ENCODE measurements around the gene ATP11A.

Gene ATP11A

DNA sequence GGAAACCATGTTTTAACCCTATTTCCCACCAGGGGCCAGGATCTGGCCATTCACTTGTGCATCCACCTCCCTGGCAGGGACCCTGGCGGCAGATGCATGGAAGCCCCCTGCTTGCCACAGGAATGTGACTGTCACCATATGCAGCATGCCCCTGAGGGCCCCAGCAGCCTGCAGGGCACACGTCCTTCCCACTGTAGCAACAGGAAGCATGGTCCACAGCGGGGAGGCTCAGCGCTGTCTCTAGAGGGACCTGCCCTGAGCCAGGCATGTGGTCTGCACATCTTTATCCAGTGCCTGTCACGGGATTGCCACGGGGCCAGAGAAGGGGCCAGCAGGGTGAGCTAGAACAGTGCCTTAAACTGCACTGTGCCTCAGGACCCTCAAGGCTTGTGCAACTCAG is 244.2 kb downstream of the ATP11A start:
- Histone ChIP-seq H3K9me3 (ENCODE audit: control insufficient read depth, low read length) (no peaks in the 10 kb centered on the region), H3K4me3 (ENCODE audit: insufficient read depth, low read depth, low read length, poor library complexity, severe bottlenecking) (no peak overlapping the region), H3K27me3 (replicated peaks; ENCODE audit: control insufficient read depth, insufficient read depth, low read length, poor library complexity, severe bottlenecking) (peaks cover 2% of the 10 kb centered on the region), H3K36me3 (ENCODE audit: control insufficient read depth, insufficient read depth, low read length) (no peaks in the 10 kb centered on the region), H3K4me1 (ENCODE audit: control insufficient read depth, insufficient read depth, low read length, poor library complexity, severe bottlenecking) (no peaks in the 10 kb centered on the region), H3K27ac (ENCODE audit: insufficient read depth, low read length, poor library complexity, severe bottlenecking) (no peak overlapping the region)
- DNase-seq, result no peak
